HEK293T (cell line): ENCODE data around the gene XPO4.

Source experiments
- CTCF ChIA-PET: fragments of 350-600 bp; formaldehyde crosslinking; extraction: SDS; loops from one replicate; lab custom pipeline; 2021; ENCODE audit warnings: antibody characterized with exemption, inconsistent platforms; lab: Yijun Ruan, JAX
- POLR2A ChIA-PET: fragments of 350-600 bp; formaldehyde crosslinking; extraction: SDS; loops from one replicate; lab custom pipeline; 2020; ENCODE audit warnings: antibody characterized with exemption, inconsistent platforms; lab: Yijun Ruan, JAX
- DNase-seq: peaks from one replicate; pipeline ENCODE4 v3.0.0; 2012; ENCODE audit warnings: mixed read lengths; ENCODE audit errors: extremely low spot score
- ARNT ChIP-seq: fragments of 450-650 bp; IDR thresholded peaks from 2 replicates; pipeline ENCODE4 v1.6.1; 2017; ENCODE audit warnings: mild to moderate bottlenecking
- BHLHE40 ChIP-seq: fragments of 450-650 bp; IDR thresholded peaks from 2 replicates; pipeline ENCODE4 v1.6.1; 2016; ENCODE audit warnings: mild to moderate bottlenecking, moderate library complexity, borderline replicate concordance
- CTBP1 ChIP-seq: fragments of 450-650 bp; IDR thresholded peaks from 2 replicates; pipeline ENCODE4 v1.6.1; 2016; ENCODE audit warnings: borderline replicate concordance
- ELF4 ChIP-seq: fragments of 450-650 bp; IDR thresholded peaks from 2 replicates; pipeline ENCODE4 v1.6.1; 2017; ENCODE audit warnings: antibody characterized with exemption
- FOXA1 ChIP-seq: fragments of 450-650 bp; IDR thresholded peaks from 2 replicates; pipeline ENCODE4 v1.6.1; 2016; ENCODE audit warnings: mild to moderate bottlenecking
- FOXK2 ChIP-seq: fragments of 450-650 bp; IDR thresholded peaks from 2 replicates; pipeline ENCODE4 v1.6.1; 2016; ENCODE audit warnings: mild to moderate bottlenecking
- FOXM1 ChIP-seq: fragments of 450-650 bp; IDR thresholded peaks from 2 replicates; pipeline ENCODE4 v1.6.1; 2017; ENCODE audit warnings: mild to moderate bottlenecking, borderline replicate concordance
- HDGF ChIP-seq: fragments of 450-650 bp; IDR thresholded peaks from 2 replicates; pipeline ENCODE4 v1.6.1; 2017; ENCODE audit warnings: antibody characterized with exemption, borderline replicate concordance
- L3MBTL2 ChIP-seq: fragments of 450-650 bp; conservative IDR thresholded peaks from 2 replicates; pipeline ENCODE4 v1.6.1; 2016; ENCODE audit warnings: mild to moderate bottlenecking
- LEF1 ChIP-seq: fragments of 450-650 bp; IDR thresholded peaks from 2 replicates; pipeline ENCODE4 v1.6.1; 2017; ENCODE audit warnings: mild to moderate bottlenecking, borderline replicate concordance
- NFRKB ChIP-seq: fragments of 450-650 bp; IDR thresholded peaks from 2 replicates; pipeline ENCODE4 v1.6.1; 2016; ENCODE audit warnings: mild to moderate bottlenecking, moderate library complexity
- PKNOX1 ChIP-seq: fragments of 450-650 bp; IDR thresholded peaks from 2 replicates; pipeline ENCODE4 v1.6.1; 2016
- SP1 ChIP-seq: fragments of 450-650 bp; IDR thresholded peaks from 2 replicates; pipeline ENCODE4 v1.6.1; 2017
- SUZ12 ChIP-seq: fragments of 450-650 bp; IDR thresholded peaks from 2 replicates; pipeline ENCODE4 v1.6.1; 2016; ENCODE audit warnings: mild to moderate bottlenecking
- TARDBP ChIP-seq: fragments of 450-650 bp; IDR thresholded peaks from 2 replicates; pipeline ENCODE4 v1.6.1; 2016
- ZNF384 ChIP-seq: fragments of 450-650 bp; IDR thresholded peaks from 2 replicates; pipeline ENCODE4 v1.6.1; 2016

Gene XPO4

GRCh38 chr13:20819715-20820114 lies 82.8 kb downstream of the XPO4 start:
- ChIA-PET CTCF (interaction anchor here (2.3 kb wide), 1 partner anchor 9 kb away, joined by 10 read pairs; no protein-coding TSS in a partner anchor), POLR2A (no interaction called here)
- TF ChIP-seq ARNT: no peak
- no peak for TF ChIP-seq SP1
- DNase-seq: no peak

- no peak for DNase-seq
- ChIA-PET CTCF (interaction anchor here (1.4 to 1.7 kb wide), 2 partner anchors 13 to 16 kb away, joined by 5 to 9 read pairs; no protein-coding TSS in a partner anchor), POLR2A (interaction anchor here (0.7 kb wide), 1 partner anchor 33 kb away, joined by 3 read pairs; no protein-coding TSS in a partner anchor)
Observed at GRCh38 chr13:20815464-20815863, 87.1 kb downstream of the XPO4 start.

GRCh38 chr13:20814224-20814910 lies 88.2 kb downstream of the XPO4 start:
- POLR2A ChIA-PET: no interaction called here
- TF ChIP-seq FOXM1: no peak
- no peak for TF ChIP-seq PKNOX1
- no peak for TF ChIP-seq HDGF
- TF ChIP-seq NFRKB: no peak
- no peak for TF ChIP-seq L3MBTL2
- TF ChIP-seq SUZ12: no peak
- no peak for TF ChIP-seq TARDBP
- TF ChIP-seq FOXK2: no peak
- TF ChIP-seq FOXA1: no peak
- TF ChIP-seq LEF1: no peak
- TF ChIP-seq ELF4: no peak
- TF ChIP-seq ARNT: no peak
- TF ChIP-seq ZNF384: no peak
- no peak for TF ChIP-seq SP1
- CTCF ChIA-PET: no interaction called here
- peak; percentile 25 for DNase-seq

More at GRCh38 chr13:20815464-20815863, 87.1 kb downstream of the XPO4 start:
- TF ChIP-seq BHLHE40: no peak
- TF ChIP-seq ARNT: no peak
- no peak for TF ChIP-seq NFRKB
- TF ChIP-seq PKNOX1: no peak
- no peak for TF ChIP-seq L3MBTL2
- no peak for TF ChIP-seq FOXA1
- no peak for TF ChIP-seq FOXM1
- TF ChIP-seq SP1: no peak
- TF ChIP-seq FOXK2: no peak
- TF ChIP-seq SUZ12: no peak
- no peak for TF ChIP-seq CTBP1
- no peak for TF ChIP-seq LEF1
- no peak for TF ChIP-seq ELF4
- TF ChIP-seq TARDBP: no peak
- TF ChIP-seq HDGF: no peak
- TF ChIP-seq ZNF384: no peak

- POLR2A ChIA-PET: no interaction called here
- CTCF ChIA-PET: no interaction called here
- no peak for TF ChIP-seq CTBP1
- TF ChIP-seq ZNF384: no peak
- no peak for TF ChIP-seq ARNT
- no peak for TF ChIP-seq LEF1
- TF ChIP-seq FOXM1: no peak
- no peak for TF ChIP-seq TARDBP
- no peak for TF ChIP-seq BHLHE40
- TF ChIP-seq NFRKB: no peak
- TF ChIP-seq FOXK2: no peak
- TF ChIP-seq SP1: no peak
- no peak for TF ChIP-seq PKNOX1
- TF ChIP-seq SUZ12: no peak
- no peak for TF ChIP-seq HDGF
- TF ChIP-seq L3MBTL2: no peak
- TF ChIP-seq FOXA1: no peak
- TF ChIP-seq ELF4: no peak
- no peak for DNase-seq
Observed at GRCh38 chr13:20812890-20813289, 89.7 kb downstream of the XPO4 start.

- DNase-seq: no peak
- ChIA-PET POLR2A (no interaction called here), CTCF (no interaction called here)
- no peak for TF ChIP-seq ZNF384
- no peak for TF ChIP-seq ELF4
- TF ChIP-seq CTBP1: no peak
- TF ChIP-seq FOXM1: no peak
- TF ChIP-seq ARNT: no peak
- no peak for TF ChIP-seq FOXA1
- TF ChIP-seq SP1: no peak
- TF ChIP-seq TARDBP: no peak
- no peak for TF ChIP-seq BHLHE40
Observed at GRCh38 chr13:20810808-20811207, 91.7 kb downstream of the XPO4 start.

- no peak for DNase-seq
- POLR2A ChIA-PET: no interaction called here
- CTCF ChIA-PET: no interaction called here
- TF ChIP-seq L3MBTL2 (no peak), ELF4 (no peak), PKNOX1 (no peak), SP1 (no peak), HDGF (no peak), ZNF384 (no peak), FOXK2 (no peak), SUZ12 (no peak), NFRKB (no peak), BHLHE40 (no peak), FOXM1 (no peak), TARDBP (no peak), CTBP1 (no peak), LEF1 (no peak), ARNT (no peak), FOXA1 (no peak)
Observed at GRCh38 chr13:20808874-20809273, 93.7 kb downstream of the XPO4 start.
